Measurements from ENCODE around the gene GPAM.

DNA sequence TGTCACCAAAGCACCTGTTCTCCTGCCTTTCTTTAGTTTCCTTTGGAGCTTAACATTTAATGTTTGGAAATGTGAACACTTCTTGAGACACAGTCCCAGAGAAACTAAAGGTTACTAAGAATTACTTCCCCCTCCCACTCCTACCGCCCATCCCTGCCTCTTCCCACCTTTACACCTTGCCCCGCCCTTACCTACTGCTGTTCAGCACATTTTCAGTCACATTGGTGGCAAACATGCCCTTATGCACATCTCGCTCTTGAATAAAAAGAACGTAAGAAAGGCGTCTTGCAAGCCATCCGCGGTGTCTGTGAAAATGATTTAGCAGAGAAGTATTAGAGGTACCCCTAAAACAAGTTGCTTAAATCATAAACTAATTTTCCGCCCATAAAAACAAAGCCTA lies 8.2 kb downstream of the GPAM start:
- TF ChIP-seq, protein P1, sequence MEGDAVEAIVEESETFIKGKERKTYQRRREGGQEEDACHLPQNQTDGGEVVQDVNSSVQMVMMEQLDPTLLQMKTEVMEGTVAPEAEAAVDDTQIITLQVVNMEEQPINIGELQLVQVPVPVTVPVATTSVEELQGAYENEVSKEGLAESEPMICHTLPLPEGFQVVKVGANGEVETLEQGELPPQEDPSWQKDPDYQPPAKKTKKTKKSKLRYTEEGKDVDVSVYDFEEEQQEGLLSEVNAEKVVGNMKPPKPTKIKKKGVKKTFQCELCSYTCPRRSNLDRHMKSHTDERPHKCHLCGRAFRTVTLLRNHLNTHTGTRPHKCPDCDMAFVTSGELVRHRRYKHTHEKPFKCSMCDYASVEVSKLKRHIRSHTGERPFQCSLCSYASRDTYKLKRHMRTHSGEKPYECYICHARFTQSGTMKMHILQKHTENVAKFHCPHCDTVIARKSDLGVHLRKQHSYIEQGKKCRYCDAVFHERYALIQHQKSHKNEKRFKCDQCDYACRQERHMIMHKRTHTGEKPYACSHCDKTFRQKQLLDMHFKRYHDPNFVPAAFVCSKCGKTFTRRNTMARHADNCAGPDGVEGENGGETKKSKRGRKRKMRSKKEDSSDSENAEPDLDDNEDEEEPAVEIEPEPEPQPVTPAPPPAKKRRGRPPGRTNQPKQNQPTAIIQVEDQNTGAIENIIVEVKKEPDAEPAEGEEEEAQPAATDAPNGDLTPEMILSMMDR (conservative IDR thresholded peaks at IDR 0.05; ENCODE audit: low read length) = no peak
- TF ChIP-seq EZH2phosphoT487 (IDR thresholded peaks at IDR 0.05; ENCODE audit: borderline replicate concordance, low read depth, low read length) = no peak
